IMR-90 (cell line): ENCODE data around the gene TBC1D8. TPM values are rescaled to one million over a fixed set of nuclear protein-coding genes. Genes with fewer than 3 reads are reported as not detected.

ENCODE experiments used
- ATAC-seq: fragments of 200-7000 bp; cut with Tn5 transposase; 2 replicates; pipeline ENCODE4 v1.9.1; 2020; ENCODE audit warnings: low read depth, mild to moderate bottlenecking, moderate library complexity
- BruUV-seq: library from RNA; stranded (reverse); fragments of 400-500 nt; replicated peaks from 2 replicates; lab custom pipeline; 2021; lab: Mats Ljungman, UMichigan
- CTCF ChIA-PET: fragments of 300-600 bp; formaldehyde crosslinking; extraction: SDS; loops from one replicate; lab custom pipeline; 2021; ENCODE audit warnings: antibody characterized with exemption; lab: Yijun Ruan, JAX
- POLR2A ChIA-PET: fragments of 300-600 bp; sonication (Branson Sonifier 250); formaldehyde crosslinking; loops from one replicate; lab custom pipeline; 2022; ENCODE audit warnings: antibody characterized with exemption; ENCODE audit not compliant: unreplicated experiment; lab: Charles Lee
- DNase-seq: peaks from one replicate; pipeline ENCODE4 v3.0.0; 2013
- H2AFZ ChIP-seq: replicated peaks from 2 replicates; pipeline ENCODE3; 2013; ENCODE audit warnings: low read length, mild to moderate bottlenecking; ENCODE audit not compliant: poor library complexity
- H2AK5ac ChIP-seq: 2 replicates; pipeline ENCODE4 v1.6.1; 2013; ENCODE audit warnings: low read depth, low read length, inconsistent platforms
- H2AK9ac ChIP-seq: replicated peaks from 2 replicates; pipeline ENCODE3; 2013; ENCODE audit warnings: mild to moderate bottlenecking, low read depth, low read length, moderate library complexity; ENCODE audit not compliant: poor library complexity
- H2BK120ac ChIP-seq: 2 replicates; pipeline ENCODE4 v1.6.1; 2013; ENCODE audit warnings: low read depth, low read length, inconsistent platforms
- H2BK15ac ChIP-seq: 3 replicates; pipeline ENCODE4 v1.6.1; 2013; ENCODE audit warnings: low read depth, low read length, inconsistent platforms
- H2BK20ac ChIP-seq: 2 replicates; pipeline ENCODE4 v1.6.1; 2013; ENCODE audit warnings: low read depth, mild to moderate bottlenecking, inconsistent platforms, low read length, moderate library complexity
- H2BK5ac ChIP-seq: 2 replicates; pipeline ENCODE4 v1.6.1; 2013; ENCODE audit warnings: mild to moderate bottlenecking, low read depth, low read length, inconsistent platforms; ENCODE audit not compliant: poor library complexity, severe bottlenecking
- H3K14ac ChIP-seq: replicated peaks from 2 replicates; pipeline ENCODE4 v1.6.1; 2013; ENCODE audit warnings: low read depth, low read length, inconsistent platforms
- H3K18ac ChIP-seq: 2 replicates; pipeline ENCODE4 v1.6.1; 2013; ENCODE audit warnings: low read depth, low read length, control low read depth
- H3K23ac ChIP-seq: 2 replicates; pipeline ENCODE4 v1.6.1; 2013; ENCODE audit warnings: low read depth, low read length, inconsistent platforms
- H3K27ac ChIP-seq: 2 replicates; pipeline ENCODE4 v1.5.1; 2013; ENCODE audit warnings: mild to moderate bottlenecking, control low read depth, low read length; ENCODE audit not compliant: insufficient read depth
- H3K27me3 ChIP-seq: 2 replicates; pipeline ENCODE4 v1.6.1; 2013; ENCODE audit warnings: low read length; ENCODE audit not compliant: control insufficient read depth, insufficient read depth
- H3K36me3 ChIP-seq: 2 replicates; pipeline ENCODE4 v1.6.1; 2013; ENCODE audit warnings: low read length, mixed read lengths; ENCODE audit not compliant: control insufficient read depth, insufficient read depth
- H3K4ac ChIP-seq: 2 replicates; pipeline ENCODE4 v1.6.1; 2013; ENCODE audit warnings: low read depth, low read length, inconsistent platforms
- H3K4me1 ChIP-seq: 2 replicates; pipeline ENCODE4 v1.6.1; 2013; ENCODE audit warnings: low read length, mixed read lengths; ENCODE audit not compliant: control insufficient read depth, insufficient read depth
- H3K4me2 ChIP-seq: 2 replicates; pipeline ENCODE4 v1.6.1; 2013; ENCODE audit warnings: low read depth, mild to moderate bottlenecking, control low read depth, low read length, moderate library complexity
- H3K4me3 ChIP-seq: 2 replicates; pipeline ENCODE4 v1.5.1; 2013; ENCODE audit warnings: low read depth, mild to moderate bottlenecking, control low read depth, low read length, moderate library complexity; ENCODE audit not compliant: insufficient read depth
- H3K56ac ChIP-seq: 2 replicates; pipeline ENCODE4 v1.6.1; 2013; ENCODE audit warnings: low read length, inconsistent platforms; ENCODE audit not compliant: insufficient read depth; ENCODE audit errors: extremely low read depth
- H3K79me1 ChIP-seq, 2 experiments: 2 replicates each; pipeline ENCODE4 v1.6.1; 2013; ENCODE audit warnings: low read length in 2 of 2, inconsistent platforms in 1 of 2, low read depth in 1 of 2
- H3K9ac ChIP-seq: 2 replicates; pipeline ENCODE4 v1.6.1; 2013; ENCODE audit warnings: low read depth, low read length, control low read depth
- H3K9me1 ChIP-seq: 2 replicates; pipeline ENCODE4 v1.6.1; 2013; ENCODE audit warnings: low read length, inconsistent platforms; ENCODE audit not compliant: insufficient read depth
- H3K9me3 ChIP-seq: 2 replicates; pipeline ENCODE4 v1.6.1; 2013; ENCODE audit warnings: low read length; ENCODE audit not compliant: control insufficient read depth, insufficient read depth
- H4K20me1 ChIP-seq: 2 replicates; pipeline ENCODE4 v1.6.1; 2013; ENCODE audit warnings: low read length, inconsistent platforms; ENCODE audit not compliant: insufficient read depth
- H4K5ac ChIP-seq: 2 replicates; pipeline ENCODE4 v1.6.1; 2013; ENCODE audit warnings: mild to moderate bottlenecking, low read depth, low read length, control low read depth
- H4K8ac ChIP-seq, 2 experiments: 2 replicates each; pipeline ENCODE4 v1.6.1; 2013; ENCODE audit warnings: low read depth in 2 of 2, low read length in 2 of 2, control low read depth in 1 of 2, inconsistent platforms in 1 of 2
- H4K91ac ChIP-seq: 2 replicates; pipeline ENCODE4 v1.6.1; 2013; ENCODE audit warnings: low read depth, low read length, inconsistent platforms; ENCODE audit not compliant: insufficient read depth
- BHLHE40 ChIP-seq: fragments of 150-350 bp; IDR thresholded peaks from 2 replicates; pipeline ENCODE4 v1.6.1; 2016; ENCODE audit warnings: mild to moderate bottlenecking, low read depth, low read length
- CEBPB ChIP-seq: IDR thresholded peaks from 2 replicates; pipeline ENCODE4 v1.6.1; 2012; ENCODE audit warnings: low read depth, low read length, improper control_type of control experiment
- CTCF ChIP-seq: conservative IDR thresholded peaks from 2 replicates; pipeline ENCODE4 v1.5.1; 2012; ENCODE audit warnings: mild to moderate bottlenecking, low read depth, low read length, improper control_type of control experiment
- ELK1 ChIP-seq: fragments of 150-350 bp; IDR thresholded peaks from 2 replicates; pipeline ENCODE4 v1.6.1; 2016; ENCODE audit warnings: low read depth, mild to moderate bottlenecking, low read length, moderate library complexity, borderline replicate concordance
- FOS ChIP-seq: fragments of 150-350 bp; IDR thresholded peaks from 2 replicates; pipeline ENCODE4 v1.6.1; 2016; ENCODE audit warnings: low read depth, low read length
- MXI1 ChIP-seq: IDR thresholded peaks from 2 replicates; pipeline ENCODE4 v1.6.1; 2012; ENCODE audit warnings: low read depth, mild to moderate bottlenecking, low read length, moderate library complexity, borderline replicate concordance
- NFE2L2 ChIP-seq: fragments of 150-350 bp; IDR thresholded peaks from 2 replicates; pipeline ENCODE4 v1.6.1; 2016; ENCODE audit warnings: low read depth, mild to moderate bottlenecking, low read length
- RAD21 ChIP-seq: IDR thresholded peaks from 2 replicates; pipeline ENCODE4 v1.6.1; 2012; ENCODE audit warnings: low read length, improper control_type of control experiment
- SMC3 ChIP-seq: fragments of 150-350 bp; IDR thresholded peaks from 2 replicates; pipeline ENCODE4 v1.6.1; 2016; ENCODE audit warnings: low read depth, mild to moderate bottlenecking, antibody characterized with exemption, low read length, moderate library complexity
- USF2 ChIP-seq: fragments of 150-350 bp; IDR thresholded peaks from 2 replicates; pipeline ENCODE4 v1.6.1; 2017; ENCODE audit warnings: mild to moderate bottlenecking, antibody characterized with exemption, low read length, low read depth
- WGBS, 2 experiments: methylation state at CpG; one replicate each; pipeline versions ENCODE4 v1.1.5 to v1.1.7; 2013; ENCODE audit warnings: missing lambda C conversion rate in 2 of 2; ENCODE audit not compliant: insufficient read length in 1 of 2; ENCODE audit errors: extremely low coverage in 2 of 2; 5-methylcytosine and 5-hydroxymethylcytosine counted together
- dilution Hi-C: fragments of 300-500 bp; cut with HindIII; formaldehyde crosslinking; loops from one replicate; pipeline ENCODE4 v1.14.3; 2018; ENCODE audit warnings: low sequenced_read_pairs; ENCODE audit not compliant: unreplicated experiment
- in situ Hi-C: fragments of 300-500 bp; cut with MboI; formaldehyde crosslinking; loops from 3 replicates; pipeline ENCODE4 v1.14.3; 2019; ENCODE audit warnings: low sequenced_read_pairs, inconsistent platforms, mixed read lengths
- intact Hi-C: fragments of 100-400 bp; cut with micrococcal nuclease; formaldehyde crosslinking; loops from 2 replicates; pipeline ENCODE4 v1.10.0; 2022
- polyA plus RNA-seq, 3 experiments: library from polyadenylated mRNA; depleted of rRNA; stranded (reverse); fragments of >200 nt; gene quantifications; 2 replicates each; pipeline ENCODE4 v1.2.3, GENCODE V29; 2012; ENCODE audit warnings: low replicate concordance in 1 of 3
- total RNA-seq: library from RNA; depleted of rRNA; stranded (reverse); fragments of >200 nt; gene quantifications from 2 replicates; pipeline ENCODE4 v1.2.3, GENCODE V29; 2012

Gene TBC1D8
- total and polyA plus RNA-seq, 2 of the 4 experiments (the other 2 are of a cell fraction): 1.3 to 1.5 TPM

DNA sequence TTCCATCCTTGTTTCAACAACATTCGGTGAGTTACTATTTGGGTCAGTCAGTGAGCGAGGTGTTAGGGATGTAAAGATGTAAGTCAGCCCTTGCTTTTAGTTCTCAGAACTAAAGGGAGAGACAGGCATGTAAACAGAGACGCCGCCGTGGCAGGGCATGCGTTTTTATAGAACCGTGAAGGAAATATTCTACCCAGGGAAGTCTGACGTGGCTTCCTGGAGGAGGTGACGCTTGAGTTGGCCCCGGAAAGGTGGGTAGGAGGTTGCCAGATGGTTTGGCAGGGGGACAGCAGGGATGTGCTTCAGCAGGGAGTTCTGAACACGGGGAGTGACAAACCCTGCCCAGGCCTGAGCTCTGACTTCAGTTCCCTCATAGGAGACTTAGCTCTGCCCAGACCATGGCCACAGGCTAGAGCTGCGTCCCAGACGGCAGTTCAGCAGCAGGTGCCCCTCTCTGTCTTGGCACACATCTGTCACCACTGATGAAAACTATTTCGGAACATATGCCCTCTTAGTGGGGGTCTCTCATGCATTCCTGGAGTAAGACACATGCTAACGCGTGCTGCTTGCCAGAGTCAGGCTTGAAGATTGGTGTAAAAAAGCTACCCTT is 172.5 kb downstream of the TBC1D8 start (continued):
- TF ChIP-seq NFE2L2 (peak; percentile 31; the same call in 1 of the 2 replicates), SMC3 (no peak; the same call in 1 of the 2 replicates)

GRCh38 chr2:100977511-100977910 is 173.7 kb downstream of the TBC1D8 start:
- H3K56ac ChIP-seq: no peak overlapping the region
- no peaks in the 10 kb centered on the region for H4K20me1 ChIP-seq
- H3K79me1 ChIP-seq: no peaks in the 10 kb centered on the region
- ChIA-PET CTCF (interaction anchor here (1.4 to 1.9 kb wide), 2 partner anchors 247 to 370 kb away, joined by 3 to 7 read pairs; no protein-coding TSS in a partner anchor), POLR2A (no interaction called here)
- intact Hi-C loops: no loop called here
- no peak overlapping the region for H2BK5ac ChIP-seq
- no peak overlapping the region for H3K14ac ChIP-seq
- ATAC-seq: no peak
- TF ChIP-seq BHLHE40: no peak
- TF ChIP-seq MXI1: no peak
- TF ChIP-seq RAD21: no peak
- TF ChIP-seq ELK1: no peak
- TF ChIP-seq FOS: no peak
- no peak for TF ChIP-seq USF2
- TF ChIP-seq CEBPB: no peak
- no peak for TF ChIP-seq CTCF
- TF ChIP-seq SMC3: no peak
- peak overlapping the region; percentile 18 for H2AK9ac ChIP-seq
- no peak overlapping the region for H3K27ac ChIP-seq
- DNase-seq: no peak
- in situ Hi-C loops: no loop called here
- WGBS, 2 experiments: 100% methylated on average over 4 of the region's 12 CpGs; no CpG with 5 or more reads in 1 of the 2 experiments
- H4K5ac ChIP-seq: no peak overlapping the region
- H2AFZ ChIP-seq: peak overlapping the region; percentile 21
- peaks cover 2% of the 10 kb centered on the region for H3K4me1 ChIP-seq
- H2BK15ac ChIP-seq: no peak overlapping the region
- H3K9ac ChIP-seq: no peak overlapping the region
- no peak overlapping the region for H2BK20ac ChIP-seq
- H3K36me3 ChIP-seq: peaks cover 25% of the 10 kb centered on the region
- BruUV-seq: no TSS peak
- dilution Hi-C loops: no loop called here
- H3K27me3 ChIP-seq: no peaks in the 10 kb centered on the region
- no peak overlapping the region for H3K4me2 ChIP-seq
- H3K4me3 ChIP-seq: no peak overlapping the region
- no peak overlapping the region for H3K4ac ChIP-seq
- H3K9me1 ChIP-seq: peaks cover 12% of the 10 kb centered on the region; the same call in 1 of the 2 replicates
- H2BK120ac ChIP-seq: peak overlapping the region; percentile 18; the same call in 1 of the 2 replicates
- H2AK5ac ChIP-seq: peak overlapping the region; percentile 69
- peak overlapping the region; percentile 17; the same call in 1 of the 2 replicates for H4K91ac ChIP-seq
- H4K8ac ChIP-seq: no peak overlapping the region
- no peak overlapping the region for H3K18ac ChIP-seq
- H3K23ac ChIP-seq: no peak overlapping the region
- H3K9me3 ChIP-seq: no peaks in the 10 kb centered on the region
